ENCODE results near the gene PISD.

The PISD gene

GRCh38 chr22:31586137-31586920 is 75.7 kb downstream of the PISD start:
- no peaks in the 10 kb centered on the region for H3K27me3 ChIP-seq (ENCODE audit: insufficient read depth, poor library complexity, severe bottlenecking)
- ATAC-seq (ENCODE audit: low read depth) (no peak), DNase-seq (ENCODE audit: low spot score) (no peak)
- TF ChIP-seq CTCF (IDR thresholded peaks at IDR 0.05; ENCODE audit: poor library complexity, severe bottlenecking) = no peak
- no peaks in the 10 kb centered on the region for H3K9me3 ChIP-seq (ENCODE audit: severe bottlenecking)
- H3K27ac ChIP-seq (ENCODE audit: poor library complexity, severe bottlenecking) = no peak overlapping the region
- H3K4me1 ChIP-seq (ENCODE audit: insufficient read depth, poor library complexity, severe bottlenecking) = no peaks in the 10 kb centered on the region
- no peak overlapping the region for H3K4me3 ChIP-seq (ENCODE audit: severe bottlenecking)
- peaks cover 7% of the 10 kb centered on the region for H3K36me3 ChIP-seq (ENCODE audit: low read depth)

- Histone ChIP-seq H3K9me3 (ENCODE audit: severe bottlenecking) (no peaks in the 10 kb centered on the region), H3K4me1 (ENCODE audit: insufficient read depth, poor library complexity, severe bottlenecking) (no peaks in the 10 kb centered on the region), H3K4me3 (ENCODE audit: severe bottlenecking) (no peak overlapping the region), H3K27ac (ENCODE audit: poor library complexity, severe bottlenecking) (no peak overlapping the region), H3K36me3 (ENCODE audit: low read depth) (peaks cover 7% of the 10 kb centered on the region), H3K27me3 (ENCODE audit: insufficient read depth, poor library complexity, severe bottlenecking) (no peaks in the 10 kb centered on the region)
- DNase-seq (ENCODE audit: low spot score) (no peak), ATAC-seq (ENCODE audit: low read depth) (no peak)
- no peak for TF ChIP-seq CTCF (IDR thresholded peaks at IDR 0.05; ENCODE audit: poor library complexity, severe bottlenecking)
These were observed 76.7 kb downstream of the PISD start for GRCh38 chr22:31585161-31585859.

- peaks cover 7% of the 10 kb centered on the region for H3K36me3 ChIP-seq (ENCODE audit: low read depth)
These were observed 77.2 kb downstream of the PISD start for GRCh38 chr22:31584804-31585160.

GRCh38 chr22:31583861-31584485 is 78.0 kb downstream of the PISD start:
- Histone ChIP-seq H3K27ac (ENCODE audit: poor library complexity, severe bottlenecking) (no peak overlapping the region), H3K9me3 (ENCODE audit: severe bottlenecking) (no peaks in the 10 kb centered on the region), H3K36me3 (ENCODE audit: low read depth) (peaks cover 7% of the 10 kb centered on the region), H3K4me1 (ENCODE audit: insufficient read depth, poor library complexity, severe bottlenecking) (no peaks in the 10 kb centered on the region), H3K27me3 (ENCODE audit: insufficient read depth, poor library complexity, severe bottlenecking) (no peaks in the 10 kb centered on the region), H3K4me3 (ENCODE audit: severe bottlenecking) (no peak overlapping the region)
- TF ChIP-seq CTCF (IDR thresholded peaks at IDR 0.05; ENCODE audit: poor library complexity, severe bottlenecking) = no peak
- ATAC-seq (ENCODE audit: low read depth) = no peak
- DNase-seq (ENCODE audit: low spot score) = no peak

More at GRCh38 chr22:31584804-31585160, 77.2 kb downstream of the PISD start:
- Histone ChIP-seq H3K27ac (ENCODE audit: poor library complexity, severe bottlenecking) (no peak overlapping the region), H3K4me3 (ENCODE audit: severe bottlenecking) (no peak overlapping the region), H3K9me3 (ENCODE audit: severe bottlenecking) (no peaks in the 10 kb centered on the region), H3K4me1 (ENCODE audit: insufficient read depth, poor library complexity, severe bottlenecking) (no peaks in the 10 kb centered on the region), H3K27me3 (ENCODE audit: insufficient read depth, poor library complexity, severe bottlenecking) (no peaks in the 10 kb centered on the region)
- no peak for TF ChIP-seq CTCF (IDR thresholded peaks at IDR 0.05; ENCODE audit: poor library complexity, severe bottlenecking)
- ATAC-seq (ENCODE audit: low read depth) (no peak), DNase-seq (ENCODE audit: low spot score) (no peak)
